Loucy (cell line): ENCODE results near the gene N4BP2.

Experiments used
- H2AFZ ChIP-seq: fragments of 200-600 bp; sonication (generic); 2 replicates; pipeline ENCODE4 v1.6.0; 2016; ENCODE audit warnings: antibody characterized with exemption, mild to moderate bottlenecking, low read length, moderate library complexity
- H3F3A ChIP-seq: fragments of 200-600 bp; 2 replicates; pipeline ENCODE4 v1.6.0; 2016; ENCODE audit warnings: antibody characterized with exemption, low read depth, mild to moderate bottlenecking
- H3K27me3 ChIP-seq: fragments of 200-600 bp; sonication (generic); 2 replicates; pipeline ENCODE4 v1.6.1; 2014; ENCODE audit warnings: low read length, mild to moderate bottlenecking; ENCODE audit not compliant: insufficient read depth, poor library complexity, severe bottlenecking
- H3K36me3 ChIP-seq: fragments of 200-600 bp; sonication (generic); 2 replicates; pipeline ENCODE4 v1.6.1; 2016; ENCODE audit warnings: low read length; ENCODE audit not compliant: insufficient read depth
- H3K4me1 ChIP-seq: fragments of 200-600 bp; sonication (generic); 2 replicates; pipeline ENCODE4 v1.5.1; 2014; ENCODE audit warnings: low read length, mild to moderate bottlenecking; ENCODE audit not compliant: insufficient read depth, poor library complexity, severe bottlenecking
- H3K4me2 ChIP-seq: fragments of 200-600 bp; sonication (generic); 2 replicates; pipeline ENCODE4 v1.6.0; 2014; ENCODE audit warnings: antibody characterized with exemption, low read length, low read depth, mild to moderate bottlenecking; ENCODE audit not compliant: poor library complexity, severe bottlenecking
- H3K4me3 ChIP-seq: fragments of 200-600 bp; sonication (generic); 2 replicates; pipeline ENCODE4 v1.5.1; 2014; ENCODE audit warnings: low read length, mild to moderate bottlenecking, mixed read lengths; ENCODE audit not compliant: poor library complexity, severe bottlenecking
- H3K79me2 ChIP-seq: fragments of 200-600 bp; sonication (generic); 2 replicates; pipeline ENCODE4 v1.6.1; 2014; ENCODE audit warnings: low read length; ENCODE audit not compliant: insufficient read depth
- H3K9ac ChIP-seq: fragments of 200-600 bp; sonication (generic); 2 replicates; pipeline ENCODE4 v1.6.0; 2014; ENCODE audit warnings: mild to moderate bottlenecking, low read depth, low read length, moderate library complexity; ENCODE audit not compliant: poor library complexity, severe bottlenecking
- H3K9me2 ChIP-seq: fragments of 200-600 bp; sonication (generic); replicated peaks from 2 replicates; pipeline ENCODE4 v1.6.1; 2016; ENCODE audit warnings: low read depth, low read length, mixed read lengths
- H3K9me3 ChIP-seq: fragments of 200-600 bp; sonication (generic); 2 replicates; pipeline ENCODE4 v1.6.1; 2014; ENCODE audit warnings: mild to moderate bottlenecking, antibody characterized with exemption, low read length, low read depth; ENCODE audit not compliant: insufficient read depth
- H4K20me1 ChIP-seq: fragments of 200-600 bp; sonication (generic); 2 replicates; pipeline ENCODE4 v1.6.0; 2014; ENCODE audit warnings: antibody characterized with exemption, low read length, mild to moderate bottlenecking; ENCODE audit not compliant: insufficient read depth, poor library complexity, severe bottlenecking
- EZH2phosphoT487 ChIP-seq: fragments of 200-600 bp; IDR thresholded peaks from 2 replicates; pipeline ENCODE4 v1.6.1; 2018; ENCODE audit warnings: antibody characterized with exemption, mild to moderate bottlenecking, moderate library complexity, borderline replicate concordance
- TF ChIP-seq, protein P1 (sequence below): fragments of 200-600 bp; sonication (generic); conservative IDR thresholded peaks from 2 replicates; pipeline ENCODE4 v1.5.1; 2014; ENCODE audit warnings: mild to moderate bottlenecking, antibody characterized with exemption, low read length

Gene N4BP2

DNA sequence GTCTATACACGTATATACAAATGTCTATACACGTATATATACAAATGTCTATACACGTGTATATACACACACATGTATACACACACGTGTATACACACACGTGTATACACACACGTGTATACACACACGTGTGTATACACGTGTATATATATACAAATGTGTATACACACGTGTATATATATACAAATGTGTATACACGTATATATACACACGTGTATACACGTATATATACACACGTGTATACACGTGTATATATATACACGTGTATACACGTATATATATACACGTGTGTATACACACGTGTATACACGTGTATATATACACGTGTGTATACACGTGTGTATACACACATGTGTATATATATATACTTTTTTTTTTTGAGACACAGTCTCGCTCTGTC lies 23.9 kb upstream of the N4BP2 start:
- H3K9me2 ChIP-seq = no peaks in the 10 kb centered on the region
- H3K79me2 ChIP-seq = no peaks in the 10 kb centered on the region
- no peaks in the 10 kb centered on the region for H3K27me3 ChIP-seq
- no peaks in the 10 kb centered on the region for H4K20me1 ChIP-seq
- no peaks in the 10 kb centered on the region for H3K4me1 ChIP-seq
- H3K4me3 ChIP-seq = no peak overlapping the region
- H2AFZ ChIP-seq = no peak overlapping the region
- no peak overlapping the region for H3K4me2 ChIP-seq
- H3K9me3 ChIP-seq = no peaks in the 10 kb centered on the region
- H3F3A ChIP-seq = no peaks in the 10 kb centered on the region
- TF ChIP-seq, protein P1, sequence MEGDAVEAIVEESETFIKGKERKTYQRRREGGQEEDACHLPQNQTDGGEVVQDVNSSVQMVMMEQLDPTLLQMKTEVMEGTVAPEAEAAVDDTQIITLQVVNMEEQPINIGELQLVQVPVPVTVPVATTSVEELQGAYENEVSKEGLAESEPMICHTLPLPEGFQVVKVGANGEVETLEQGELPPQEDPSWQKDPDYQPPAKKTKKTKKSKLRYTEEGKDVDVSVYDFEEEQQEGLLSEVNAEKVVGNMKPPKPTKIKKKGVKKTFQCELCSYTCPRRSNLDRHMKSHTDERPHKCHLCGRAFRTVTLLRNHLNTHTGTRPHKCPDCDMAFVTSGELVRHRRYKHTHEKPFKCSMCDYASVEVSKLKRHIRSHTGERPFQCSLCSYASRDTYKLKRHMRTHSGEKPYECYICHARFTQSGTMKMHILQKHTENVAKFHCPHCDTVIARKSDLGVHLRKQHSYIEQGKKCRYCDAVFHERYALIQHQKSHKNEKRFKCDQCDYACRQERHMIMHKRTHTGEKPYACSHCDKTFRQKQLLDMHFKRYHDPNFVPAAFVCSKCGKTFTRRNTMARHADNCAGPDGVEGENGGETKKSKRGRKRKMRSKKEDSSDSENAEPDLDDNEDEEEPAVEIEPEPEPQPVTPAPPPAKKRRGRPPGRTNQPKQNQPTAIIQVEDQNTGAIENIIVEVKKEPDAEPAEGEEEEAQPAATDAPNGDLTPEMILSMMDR = no peak
- TF ChIP-seq EZH2phosphoT487 = no peak
- H3K9ac ChIP-seq = no peak overlapping the region
- no peaks in the 10 kb centered on the region for H3K36me3 ChIP-seq

DNA sequence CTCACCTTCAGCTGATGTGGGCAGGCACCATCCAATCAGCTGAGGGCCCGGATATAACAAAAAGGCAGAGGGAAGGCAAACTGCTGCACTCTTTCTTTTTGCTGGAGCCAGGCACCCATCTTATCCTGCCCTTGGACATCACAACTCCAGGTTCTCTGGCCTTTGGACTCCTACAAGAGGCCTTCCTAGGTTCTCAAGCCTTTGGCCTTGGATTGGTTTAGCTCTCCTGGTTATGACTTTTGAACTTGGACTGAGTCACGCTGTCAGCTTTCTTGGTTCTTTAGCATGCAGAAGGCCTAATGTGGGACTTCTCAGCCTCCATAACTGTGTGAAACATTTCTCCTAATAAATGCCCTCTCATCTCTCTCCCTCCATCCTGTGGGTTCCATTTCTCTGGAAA lies 23.0 kb upstream of the N4BP2 start:
- TF ChIP-seq, protein P1 = no peak
- TF ChIP-seq EZH2phosphoT487 = no peak

DNA sequence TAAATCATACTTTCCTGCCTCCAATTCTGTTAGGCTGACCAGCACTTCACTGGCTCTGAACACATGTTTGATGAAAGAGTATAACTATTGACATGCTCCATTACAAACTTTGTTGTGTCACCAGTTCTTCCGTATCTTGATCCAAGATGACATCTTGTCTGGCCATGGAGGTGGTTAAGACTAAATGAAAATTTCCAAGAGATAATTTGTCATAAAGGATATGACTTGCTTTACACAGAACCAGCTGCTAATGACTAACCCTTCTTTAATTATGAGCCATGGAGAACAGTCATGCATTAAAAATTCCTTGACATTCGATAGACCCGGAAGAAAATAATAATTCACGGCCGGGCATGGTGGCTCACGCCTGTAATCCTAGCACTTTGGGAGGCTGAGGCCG lies 17.7 kb upstream of the N4BP2 start:
- Histone ChIP-seq H3K9me3 (no peaks in the 10 kb centered on the region), H3K79me2 (no peaks in the 10 kb centered on the region), H2AFZ (no peak overlapping the region), H3K4me1 (no peaks in the 10 kb centered on the region), H3K9ac (no peak overlapping the region), H4K20me1 (no peaks in the 10 kb centered on the region), H3K36me3 (no peaks in the 10 kb centered on the region), H3K4me2 (no peak overlapping the region), H3K4me3 (no peak overlapping the region), H3F3A (no peaks in the 10 kb centered on the region), H3K27me3 (no peaks in the 10 kb centered on the region), H3K9me2 (no peaks in the 10 kb centered on the region)
- TF ChIP-seq, protein P1 = no peak
- TF ChIP-seq EZH2phosphoT487 = no peak

More for the DNA sequence above, 23.0 kb upstream of the N4BP2 start:
- no peaks in the 10 kb centered on the region for H3K4me1 ChIP-seq
- H3K27me3 ChIP-seq = no peaks in the 10 kb centered on the region
- no peaks in the 10 kb centered on the region for H3K36me3 ChIP-seq
- no peaks in the 10 kb centered on the region for H3K79me2 ChIP-seq
- H4K20me1 ChIP-seq = no peaks in the 10 kb centered on the region
- no peaks in the 10 kb centered on the region for H3K9me3 ChIP-seq
- H3K4me3 ChIP-seq = no peak overlapping the region
- no peak overlapping the region for H3K4me2 ChIP-seq
- no peaks in the 10 kb centered on the region for H3K9me2 ChIP-seq
- no peak overlapping the region for H2AFZ ChIP-seq
- H3F3A ChIP-seq = no peaks in the 10 kb centered on the region
- no peak overlapping the region for H3K9ac ChIP-seq
